Mammary epithelial cell (primary cell): ENCODE measurements around the gene ZNF70.

Source experiments
- EZH2 ChIP-seq: IDR thresholded peaks from 2 replicates; pipeline ENCODE4 v1.6.1; 2012; ENCODE audit warnings: low read length, inconsistent platforms, borderline replicate concordance
- TF ChIP-seq, protein P1 (sequence below), 2 donors: IDR thresholded peaks in 1 of 2; conservative IDR thresholded peaks in 1 of 2; 2 replicates each; pipeline ENCODE4 v1.5.1; 2011 to 2012; ENCODE audit warnings: inconsistent platforms in 2 of 2, low read length in 2 of 2, mild to moderate bottlenecking in 2 of 2, control low read depth in 1 of 2, low read depth in 1 of 2; ENCODE audit not compliant: insufficient read depth in 1 of 2; ENCODE audit errors: extremely low read depth in 1 of 2

DNA sequence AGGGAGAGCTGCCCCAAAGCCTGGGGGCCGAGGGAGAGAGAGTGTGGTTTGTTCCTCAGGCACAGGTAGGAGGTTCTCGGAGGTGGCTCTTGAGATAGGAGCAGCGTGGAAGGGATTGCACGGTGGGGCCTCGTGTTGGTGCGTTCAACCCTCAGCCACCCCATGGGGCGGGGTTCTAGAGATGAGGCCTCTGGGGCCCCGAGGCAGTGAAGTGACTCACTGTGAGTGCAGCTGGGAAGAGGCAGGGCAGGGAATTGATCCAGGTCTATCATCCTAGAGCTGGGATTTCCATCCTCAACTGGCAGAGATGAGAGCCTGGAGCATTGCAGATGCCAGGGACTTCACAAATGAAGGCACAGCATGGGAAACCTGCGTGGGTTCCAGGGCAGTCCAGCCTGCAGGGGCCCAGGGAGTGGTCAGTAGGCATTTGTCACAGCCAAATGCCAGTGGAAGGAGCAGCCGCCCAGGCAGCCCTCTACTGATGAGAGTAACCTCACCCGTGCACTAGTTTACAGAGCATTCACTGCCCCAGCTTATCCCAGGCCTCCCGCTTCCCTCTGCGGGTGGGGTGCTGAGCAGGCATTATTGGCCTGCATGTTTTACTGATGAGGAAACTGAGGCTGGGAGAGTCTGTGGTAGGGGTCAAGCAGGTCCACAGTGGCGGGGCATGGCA is 30.7 kb upstream of the ZNF70 start:
- TF ChIP-seq EZH2, result no peak
- TF ChIP-seq, protein P1, sequence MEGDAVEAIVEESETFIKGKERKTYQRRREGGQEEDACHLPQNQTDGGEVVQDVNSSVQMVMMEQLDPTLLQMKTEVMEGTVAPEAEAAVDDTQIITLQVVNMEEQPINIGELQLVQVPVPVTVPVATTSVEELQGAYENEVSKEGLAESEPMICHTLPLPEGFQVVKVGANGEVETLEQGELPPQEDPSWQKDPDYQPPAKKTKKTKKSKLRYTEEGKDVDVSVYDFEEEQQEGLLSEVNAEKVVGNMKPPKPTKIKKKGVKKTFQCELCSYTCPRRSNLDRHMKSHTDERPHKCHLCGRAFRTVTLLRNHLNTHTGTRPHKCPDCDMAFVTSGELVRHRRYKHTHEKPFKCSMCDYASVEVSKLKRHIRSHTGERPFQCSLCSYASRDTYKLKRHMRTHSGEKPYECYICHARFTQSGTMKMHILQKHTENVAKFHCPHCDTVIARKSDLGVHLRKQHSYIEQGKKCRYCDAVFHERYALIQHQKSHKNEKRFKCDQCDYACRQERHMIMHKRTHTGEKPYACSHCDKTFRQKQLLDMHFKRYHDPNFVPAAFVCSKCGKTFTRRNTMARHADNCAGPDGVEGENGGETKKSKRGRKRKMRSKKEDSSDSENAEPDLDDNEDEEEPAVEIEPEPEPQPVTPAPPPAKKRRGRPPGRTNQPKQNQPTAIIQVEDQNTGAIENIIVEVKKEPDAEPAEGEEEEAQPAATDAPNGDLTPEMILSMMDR (conservative IDR thresholded peaks at IDR 0.05 in 1 of 2, IDR thresholded peaks at IDR 0.05 in 1 of 2; ENCODE audit: extremely low read depth in 1 of 2, insufficient read depth in 1 of 2, low read depth in 1 of 2, low read length in 2 of 2), result no peak
